HG02973 (cell line): Measurements from ENCODE around the gene COL6A1.

Experiments used
- ATAC-seq: cut with Tn5 transposase; IDR thresholded peaks from one replicate; pipeline ENCODE4 v1.9.1; 2021; ENCODE audit warnings: moderate library complexity; ENCODE audit not compliant: unreplicated experiment

Gene COL6A1

DNA sequence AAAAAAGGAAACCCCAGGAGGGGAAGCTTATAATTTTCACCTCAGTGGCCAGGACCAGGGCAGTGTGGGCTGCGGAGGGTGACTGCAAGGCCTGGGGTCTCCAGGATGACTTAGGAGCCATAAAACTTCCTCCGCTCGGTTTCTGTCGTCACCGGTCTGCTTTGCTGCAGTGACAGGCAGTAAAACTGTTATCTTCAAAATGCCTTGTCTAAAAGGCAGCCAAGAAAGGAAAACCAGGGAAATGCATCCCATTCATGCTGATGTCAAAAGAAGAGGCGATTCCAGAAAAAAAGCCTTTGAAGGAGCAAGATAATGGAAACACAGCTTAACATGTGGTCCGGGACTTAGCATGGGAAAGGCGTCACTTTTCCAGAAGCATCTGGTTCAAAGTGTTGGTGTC, 42.0 kb downstream of the COL6A1 start:
- no peak for ATAC-seq

DNA sequence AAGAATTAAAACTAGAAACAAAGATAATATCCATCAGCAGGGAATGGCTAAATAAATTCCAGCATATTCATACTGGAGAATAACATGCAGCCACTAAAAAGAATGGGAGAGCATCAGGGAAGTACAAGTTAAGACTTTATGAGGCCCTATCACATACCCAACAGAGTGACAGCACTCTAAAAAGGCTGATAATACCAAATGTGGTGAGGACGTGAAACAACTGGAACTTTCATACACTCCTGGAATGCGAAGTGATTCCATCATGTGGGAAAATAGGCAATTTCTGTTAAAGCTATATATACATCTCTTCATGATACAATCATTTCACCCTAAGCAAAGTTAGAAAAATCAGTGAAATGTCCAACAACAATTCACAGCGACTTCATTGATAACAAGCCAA, 42.6 kb downstream of the COL6A1 start:
- no peak for ATAC-seq

DNA sequence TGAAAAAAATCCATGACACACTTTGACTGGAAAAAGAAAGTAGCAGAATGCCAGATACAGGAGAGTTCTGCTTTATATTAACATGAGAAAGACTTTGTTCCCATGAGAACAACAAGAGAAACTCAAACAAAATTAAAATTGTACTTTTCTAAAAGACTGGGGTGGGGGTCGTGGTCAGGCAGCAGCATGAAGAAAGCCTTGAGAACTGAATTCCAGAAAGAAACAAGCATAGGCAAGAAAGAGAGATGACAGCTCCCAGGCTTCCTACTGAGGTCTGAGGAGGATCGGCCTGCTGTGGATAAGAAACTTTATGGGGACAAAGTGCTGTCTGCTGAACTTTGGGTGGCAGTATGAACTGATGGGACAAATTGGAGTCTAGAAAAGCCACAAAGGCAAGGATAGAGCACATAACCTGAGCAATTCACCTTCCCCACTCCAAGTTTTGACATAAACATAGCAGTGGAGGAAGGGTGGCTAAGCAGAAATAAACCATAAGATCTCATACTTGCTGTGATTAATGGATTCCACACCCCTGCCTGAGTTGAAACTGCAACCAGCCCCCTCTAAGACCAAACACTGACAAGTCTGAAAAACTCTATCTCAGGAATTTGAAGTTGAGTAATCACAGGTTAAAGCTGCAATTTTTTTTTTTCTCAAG, 43.7 kb downstream of the COL6A1 start:
- no peak for ATAC-seq

DNA sequence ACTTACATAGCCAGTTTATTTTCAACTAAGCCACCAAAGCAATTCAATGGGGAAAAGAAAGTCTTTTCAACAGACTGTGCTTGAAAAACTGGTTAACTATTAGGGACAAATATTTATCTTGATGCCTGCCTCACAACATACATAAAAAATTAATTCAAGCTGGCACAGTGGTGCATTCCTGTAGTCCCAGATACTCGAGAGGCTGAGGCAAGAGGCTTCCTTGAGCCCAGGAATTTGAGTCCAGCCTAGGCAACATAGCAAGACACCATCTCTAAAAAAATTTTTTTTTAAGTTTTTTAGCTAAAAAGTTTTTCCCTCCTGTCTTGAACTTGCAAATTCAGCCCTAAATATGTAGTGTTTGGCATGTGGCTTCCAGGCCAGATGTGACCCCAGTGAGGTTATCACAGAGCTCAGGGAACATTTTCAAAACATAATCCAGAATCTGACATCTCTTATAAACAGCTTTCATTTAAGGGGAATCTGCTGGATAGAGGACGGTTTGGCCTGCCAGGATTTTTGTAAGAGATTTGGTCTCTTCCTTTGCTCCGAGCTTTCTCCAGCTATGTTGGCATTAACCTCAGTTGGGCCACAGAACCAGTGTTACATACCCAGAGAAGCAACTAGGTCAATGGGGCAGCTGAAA, 46.4 kb downstream of the COL6A1 start:
- ATAC-seq = no peak

DNA sequence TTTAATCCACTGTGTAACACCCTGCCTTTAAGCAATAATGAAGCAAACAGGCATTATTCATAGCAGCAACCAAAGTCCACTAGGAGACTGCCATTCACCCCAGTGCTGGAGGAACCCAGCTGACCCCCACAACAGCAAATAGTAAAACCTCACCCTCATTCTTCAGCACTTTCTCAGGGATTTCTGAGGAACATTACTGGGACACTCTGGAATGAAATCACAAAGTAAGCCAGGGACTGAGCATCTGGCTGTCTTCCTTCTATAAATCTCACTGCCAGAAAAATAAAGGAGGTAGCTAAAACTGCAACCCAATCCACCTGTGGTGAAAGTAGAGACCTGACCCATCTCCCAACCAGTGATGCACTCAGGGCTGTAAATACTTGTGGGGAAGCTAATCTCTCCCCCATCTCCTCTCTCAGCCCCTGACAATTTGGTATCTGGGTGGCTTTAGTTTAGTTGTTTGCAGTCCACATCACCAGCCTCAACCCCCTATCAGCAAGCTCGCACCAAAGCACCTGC, 47.1 kb downstream of the COL6A1 start:
- no peak for ATAC-seq

DNA sequence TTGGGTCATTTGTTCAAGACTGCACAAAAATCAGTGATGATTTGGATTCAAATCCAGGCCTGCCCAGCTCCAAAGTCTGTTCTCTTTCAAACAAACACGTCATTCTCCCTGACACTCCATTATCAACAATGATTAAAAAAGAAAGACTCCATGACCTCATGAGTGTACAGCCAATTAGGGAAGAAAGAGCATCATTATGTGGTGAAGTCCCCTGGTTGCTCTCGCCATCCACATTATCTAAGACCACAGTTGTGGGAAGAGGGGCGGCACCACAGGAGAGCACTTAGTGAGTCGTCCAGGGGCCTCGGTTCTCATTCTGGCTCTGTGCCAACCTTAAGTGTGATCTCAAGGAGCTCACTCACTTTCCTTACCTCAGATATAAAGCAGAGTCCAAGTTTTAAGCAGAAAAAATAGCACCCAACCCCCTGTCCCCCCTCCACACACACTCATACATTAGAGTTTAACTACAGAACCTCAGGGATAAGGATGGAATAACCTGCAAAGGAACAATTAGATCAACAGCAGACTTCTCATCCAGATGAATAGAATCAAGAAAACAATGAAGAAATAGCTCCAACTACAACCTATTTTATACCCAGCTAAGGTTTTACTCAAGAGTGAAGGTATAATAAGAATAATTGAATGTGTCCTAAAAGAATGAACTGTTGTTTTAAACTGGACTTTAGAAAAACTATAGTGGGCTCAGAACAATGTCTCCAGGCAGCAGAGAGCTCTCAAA, 47.8 kb downstream of the COL6A1 start:
- no peak for ATAC-seq

DNA sequence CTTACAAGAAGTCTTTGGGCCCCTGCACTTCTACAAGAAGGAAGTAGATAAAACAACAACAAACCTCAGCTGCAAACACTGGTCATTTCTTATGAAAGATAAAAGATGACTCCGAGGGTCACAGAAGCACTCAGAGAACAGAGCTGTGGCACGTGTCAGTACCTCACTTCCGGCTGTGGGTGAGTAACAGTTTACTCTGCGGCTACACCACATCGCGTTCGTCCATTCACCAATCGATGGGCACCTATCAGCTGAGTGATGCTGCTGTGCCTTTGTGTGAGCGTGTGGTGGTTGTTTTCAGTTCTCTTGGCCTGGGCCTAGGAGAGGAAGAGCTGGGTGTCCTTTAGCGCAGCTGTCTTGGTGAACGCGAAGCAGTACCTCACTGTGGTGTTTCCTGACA, 49.9 kb downstream of the COL6A1 start:
- ATAC-seq = no peak

DNA sequence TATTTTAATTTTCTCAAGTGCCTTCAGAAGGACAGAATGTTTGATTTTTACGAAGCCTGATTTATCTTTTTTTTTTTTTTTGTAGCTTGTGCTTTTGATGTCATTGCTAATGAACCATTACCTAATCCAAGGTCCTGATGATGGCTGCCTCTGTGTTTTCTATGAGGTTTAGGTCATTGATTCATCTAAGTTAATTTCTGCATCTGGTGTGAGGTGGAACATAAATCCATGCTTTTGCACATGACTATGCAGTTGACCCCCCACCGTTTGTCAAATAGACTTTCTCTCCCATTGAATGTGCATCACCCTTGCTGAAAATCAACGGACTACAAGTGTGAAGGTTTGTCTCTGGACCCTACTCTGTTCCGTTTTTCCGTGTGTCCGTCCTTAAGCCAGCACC, 50.5 kb downstream of the COL6A1 start:
- no peak for ATAC-seq

DNA sequence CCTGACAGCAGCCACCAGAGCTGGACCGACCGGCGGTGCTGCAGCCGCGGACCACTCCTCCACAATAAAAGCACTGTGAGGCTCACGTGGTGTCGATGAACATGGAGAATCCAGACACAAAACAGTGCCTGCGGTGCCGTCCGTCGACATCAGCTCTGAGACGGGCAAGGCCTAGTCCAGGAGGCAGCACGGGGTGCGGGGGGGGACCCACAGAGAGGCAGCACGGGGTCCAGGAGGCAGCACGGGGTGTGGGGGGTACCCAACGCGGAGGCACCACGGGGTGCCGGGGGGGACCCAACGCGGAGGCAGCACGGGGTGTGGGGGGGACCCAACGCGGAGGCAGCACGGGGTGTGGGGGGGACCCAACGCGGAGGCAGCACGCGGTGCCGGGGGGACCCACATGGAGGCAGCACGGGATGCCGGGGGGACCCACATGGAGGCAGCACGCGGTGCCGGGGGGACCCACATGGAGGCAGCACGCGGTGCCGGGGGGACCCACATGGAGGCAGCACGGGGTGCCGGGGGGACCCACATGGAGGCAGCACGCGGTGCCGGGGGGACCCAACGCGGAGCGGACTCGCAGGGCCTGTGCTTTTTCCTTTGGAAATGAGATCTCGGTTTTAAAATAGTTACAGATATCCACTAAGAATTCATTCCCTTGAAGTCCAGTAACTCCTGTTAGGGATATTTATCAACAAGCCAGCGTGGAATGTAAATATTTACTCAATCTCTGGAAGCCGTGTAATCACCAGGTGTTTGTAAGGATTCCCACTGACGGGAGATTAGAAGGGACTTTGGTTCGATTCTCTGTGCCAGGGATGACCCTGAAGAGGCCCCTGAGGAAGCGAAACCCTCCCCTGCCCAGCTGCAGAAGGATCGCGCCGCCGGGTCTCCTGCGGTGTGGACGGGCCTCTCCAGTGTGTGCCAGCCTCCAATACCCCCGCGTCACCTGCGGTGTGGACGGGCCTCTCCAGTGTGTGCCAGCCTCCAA, 52.1 kb downstream of the COL6A1 start:
- no peak for ATAC-seq

DNA sequence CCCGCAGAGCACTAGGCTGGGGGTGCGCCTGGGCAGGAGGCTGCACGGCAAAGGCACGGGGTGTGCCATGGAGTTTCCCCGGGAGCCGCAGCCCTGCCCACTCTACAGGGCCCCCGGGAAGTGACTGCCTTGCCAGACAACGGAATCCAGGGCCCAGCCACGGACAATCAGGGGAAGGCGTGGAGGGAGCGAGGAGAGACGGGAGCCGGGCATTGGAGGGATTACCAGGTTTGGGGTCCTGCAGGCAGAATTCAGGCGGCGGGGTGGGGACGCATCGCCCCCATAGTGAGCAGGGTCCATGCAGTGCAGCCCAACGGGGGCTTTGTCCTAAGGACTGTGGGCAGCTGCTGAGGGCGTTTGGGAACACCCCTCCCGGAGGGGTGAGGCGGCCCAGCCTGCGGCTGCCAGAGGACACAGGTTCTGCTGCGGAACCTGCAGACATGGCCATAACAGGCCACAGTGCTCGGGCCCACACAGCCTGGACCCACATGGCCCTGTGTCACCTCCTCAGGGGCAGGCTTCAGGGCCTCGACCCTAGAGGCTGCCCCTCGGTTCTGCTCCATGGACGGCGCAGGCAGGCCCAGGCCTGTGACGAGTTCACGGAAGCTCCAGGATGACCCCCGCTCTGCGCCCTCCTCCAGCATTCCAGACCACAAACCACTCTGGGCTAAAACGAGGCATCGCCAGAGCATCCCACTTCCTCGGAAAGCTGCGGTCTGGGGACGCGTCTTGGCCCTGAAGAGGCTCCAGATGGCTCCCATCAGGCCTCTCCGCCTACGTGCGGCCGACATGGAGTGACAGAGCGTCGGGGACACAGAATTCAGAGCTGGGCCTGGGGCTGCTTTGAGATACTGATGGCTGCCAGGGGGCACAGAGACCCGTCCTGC, 54.5 kb downstream of the COL6A1 start:
- no peak for ATAC-seq

DNA sequence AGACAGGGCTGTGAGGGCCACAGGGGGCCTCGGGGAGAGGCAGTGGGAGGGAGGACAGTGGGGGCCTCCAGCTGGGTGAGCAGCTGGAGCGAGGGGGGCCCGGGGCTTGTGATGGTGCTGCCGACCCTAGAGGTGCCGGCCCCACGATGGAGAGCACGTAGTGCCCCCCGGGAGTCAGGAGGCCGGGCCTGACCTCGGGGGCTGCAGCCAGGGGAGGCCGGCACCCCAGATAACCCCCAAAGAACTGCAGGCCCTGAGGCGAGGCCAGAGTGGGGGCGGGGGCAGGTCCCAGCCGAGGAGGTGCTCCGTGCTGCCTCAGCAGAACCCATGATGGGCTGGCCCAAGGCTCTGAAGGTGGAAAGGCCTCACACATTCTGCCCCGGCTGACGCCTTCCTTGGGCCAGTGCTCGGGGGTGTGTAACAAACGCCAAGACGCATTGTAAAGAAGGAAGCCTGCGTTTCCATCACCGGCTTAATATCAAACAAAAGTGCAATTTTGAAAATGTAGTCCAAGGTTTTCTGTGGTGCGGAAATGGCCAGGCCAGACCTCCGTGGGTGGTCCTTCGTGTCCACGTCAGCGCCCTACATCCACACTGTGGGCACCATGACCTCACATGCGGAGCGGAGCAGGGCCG, 55.2 kb downstream of the COL6A1 start:
- no peak for ATAC-seq

DNA sequence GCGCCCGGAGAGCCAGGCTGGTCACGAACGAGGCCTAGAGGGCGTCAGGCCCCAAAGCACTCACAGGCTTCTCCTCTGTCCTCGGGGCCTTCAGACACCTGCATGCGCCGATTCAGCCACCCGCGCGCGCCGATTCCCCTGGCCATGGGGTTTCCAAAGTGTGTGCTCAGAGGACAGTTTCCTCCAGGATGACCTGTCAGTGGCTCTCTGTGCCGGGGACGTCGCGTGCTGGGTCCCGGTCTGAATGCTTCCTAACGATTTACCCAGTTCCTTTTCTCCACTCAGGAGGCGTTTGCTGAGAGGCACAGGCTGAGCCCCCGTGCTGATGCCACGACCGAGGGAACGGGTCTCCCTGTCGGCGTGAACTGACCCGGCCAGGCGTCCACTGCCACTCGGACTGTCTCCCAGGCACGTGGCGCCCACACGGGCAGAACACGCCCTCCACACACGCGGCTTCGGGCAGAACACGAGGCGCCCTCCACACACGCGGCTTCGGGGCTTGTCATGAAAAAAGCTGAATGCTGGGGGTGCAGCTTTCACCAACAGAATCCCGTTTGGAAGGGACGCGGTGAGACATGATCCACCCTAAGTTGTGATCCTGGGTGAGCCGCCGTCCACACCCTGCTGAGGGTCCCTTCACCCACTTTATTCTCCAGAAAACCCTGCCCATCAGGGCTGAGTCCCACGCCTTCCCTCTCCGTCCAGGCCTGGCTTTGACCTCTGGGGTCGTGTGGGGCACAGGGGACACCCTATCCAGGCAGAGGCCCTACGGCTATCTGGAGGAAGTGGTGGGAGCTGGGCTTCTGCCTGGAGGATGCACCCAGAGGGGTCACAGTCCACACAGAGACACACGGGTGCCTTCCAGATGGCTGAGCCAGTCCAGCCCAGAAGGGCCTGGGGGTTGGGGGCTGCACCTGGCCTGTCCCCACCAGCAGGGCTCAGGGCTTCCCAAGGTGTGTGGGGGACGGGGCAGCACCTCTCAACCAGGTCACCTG, 56.1 kb downstream of the COL6A1 start:
- ATAC-seq = no peak

DNA sequence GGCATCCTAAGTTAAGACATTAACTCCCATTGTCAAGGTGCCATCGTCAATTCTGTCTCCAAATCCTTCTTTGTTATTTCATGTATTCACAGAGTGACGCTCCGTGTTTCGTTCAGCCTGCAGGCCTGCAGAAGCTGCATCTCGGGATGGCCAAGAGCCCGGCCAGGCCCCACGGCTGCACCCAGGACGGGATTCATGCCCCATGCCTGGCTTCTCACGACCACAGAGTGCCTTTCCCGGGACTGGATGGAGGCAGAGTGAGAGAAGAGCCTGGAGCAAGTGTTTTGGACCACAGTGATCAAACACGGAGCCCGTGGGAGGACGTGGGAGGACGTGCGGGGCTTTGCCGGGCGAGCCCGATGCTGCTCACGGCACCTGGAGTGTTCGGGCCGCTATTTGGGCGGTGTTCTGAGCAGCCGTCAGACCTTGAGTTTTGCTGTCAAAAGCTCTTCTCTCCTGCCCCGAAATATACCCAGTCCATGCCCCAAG, 56.8 kb downstream of the COL6A1 start:
- ATAC-seq = no peak

DNA sequence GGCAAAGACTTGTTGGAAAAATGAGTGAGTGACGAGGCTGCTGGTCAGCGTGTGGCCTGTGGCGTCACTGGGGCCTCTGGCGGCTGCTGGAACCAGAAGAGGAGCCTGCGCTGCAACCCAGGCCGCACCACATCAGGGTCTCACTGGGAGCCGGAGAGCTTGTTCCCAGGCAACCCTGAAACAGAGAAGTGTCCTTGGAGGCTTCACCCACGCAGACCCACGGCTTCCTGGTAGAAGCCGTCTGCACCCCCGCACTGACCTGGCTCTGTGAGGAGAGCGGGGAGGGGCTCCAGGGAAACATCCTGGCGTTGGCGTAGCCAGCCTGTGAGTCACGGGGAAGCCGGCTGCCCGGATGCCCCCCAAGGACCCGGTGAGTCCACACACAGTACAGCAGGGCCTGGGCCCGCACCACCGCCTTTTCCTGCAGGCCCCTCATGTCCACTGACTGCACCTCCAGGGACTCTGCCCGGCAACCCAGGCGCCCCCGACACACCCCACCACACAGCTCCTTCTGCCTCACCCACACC, 57.4 kb downstream of the COL6A1 start:
- no peak for ATAC-seq

DNA sequence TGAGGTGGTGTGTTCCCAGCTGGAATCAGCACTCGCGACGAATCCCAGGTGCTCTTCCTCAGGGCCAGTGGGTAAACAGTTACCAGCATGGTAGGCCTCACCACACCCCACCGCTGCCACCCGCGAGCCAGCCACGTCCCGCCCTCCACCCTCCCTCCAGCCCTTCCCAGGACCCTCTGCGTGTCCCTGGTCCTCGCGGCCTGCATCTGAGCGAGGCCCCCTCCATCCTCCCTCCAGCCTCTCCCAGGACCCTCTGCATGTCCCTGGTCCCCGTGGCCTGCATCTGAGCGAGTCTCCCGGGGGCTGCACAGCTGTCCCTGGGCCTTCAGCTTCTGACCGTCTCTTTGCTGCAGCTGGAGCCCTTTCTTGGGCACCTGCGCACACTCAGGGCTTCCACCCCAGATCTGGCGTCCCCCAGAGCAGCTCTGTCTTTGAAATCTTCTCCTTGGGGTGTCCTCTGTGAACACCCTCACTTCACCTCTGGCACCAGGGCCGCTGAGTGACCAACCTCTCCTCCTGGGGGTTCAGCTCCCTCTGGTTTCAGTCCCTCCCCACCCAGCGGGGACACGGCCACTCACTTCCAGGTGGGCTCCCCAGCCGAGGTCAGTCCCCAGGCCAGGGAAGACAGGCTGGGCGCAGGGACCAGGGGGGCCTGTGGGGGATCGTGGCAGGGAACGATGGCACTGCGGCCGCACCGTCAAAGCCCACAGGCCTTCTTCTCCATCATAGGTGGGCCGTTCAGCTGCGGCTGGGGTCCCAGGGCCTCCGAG, 58.5 kb downstream of the COL6A1 start:
- ATAC-seq = no peak

DNA sequence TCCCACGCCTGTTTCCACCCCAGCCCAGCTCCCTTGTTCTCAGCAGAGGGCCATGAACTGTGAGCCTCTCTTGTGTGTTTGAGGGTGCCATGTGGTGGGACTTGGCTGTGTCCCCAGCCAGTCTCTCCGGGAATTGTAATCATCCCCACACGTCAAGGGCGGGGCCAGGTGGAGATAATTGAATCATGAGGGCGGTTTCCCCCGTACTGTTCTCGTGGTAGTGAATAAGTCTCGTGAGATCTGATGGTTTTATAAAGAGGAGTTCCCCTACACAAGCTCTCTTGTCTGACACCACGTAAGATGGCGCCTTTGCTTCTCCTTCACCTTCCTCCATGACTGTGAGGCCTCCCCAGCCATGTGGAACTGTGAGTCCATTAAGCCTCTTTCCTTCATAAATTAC, 59.1 kb downstream of the COL6A1 start:
- no peak for ATAC-seq

DNA sequence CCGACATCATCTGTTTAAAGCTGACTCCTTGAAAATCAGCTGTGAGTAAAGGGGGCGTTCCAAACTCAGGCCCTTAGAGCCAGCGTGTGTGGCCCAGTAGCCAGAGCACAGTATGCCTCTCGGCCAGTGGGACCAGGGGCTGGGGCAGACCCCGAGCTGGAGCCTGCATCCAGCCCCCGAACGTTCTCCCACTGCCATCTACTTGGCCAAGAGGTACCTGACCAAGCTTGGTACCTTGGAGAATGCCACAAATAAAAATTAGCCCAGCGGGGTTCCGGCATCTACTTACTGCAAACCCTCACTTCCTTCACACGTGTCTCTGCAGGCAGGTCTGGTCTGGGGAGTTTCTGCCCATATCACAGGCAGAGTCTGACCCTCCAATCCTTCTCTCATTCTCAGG, 59.6 kb downstream of the COL6A1 start:
- no peak for ATAC-seq
